Psoas muscle (tissue), 8 donors: ENCODE measurements around the gene DHX30. TPM values are rescaled to one million over a fixed set of nuclear protein-coding genes. Genes with fewer than 3 reads are reported as not detected.

ENCODE experiments used
- ATAC-seq, 4 donors: fragments of 200-7000 bp; cut with Tn5 transposase; one replicate each; pipeline ENCODE4 v1.9.1; 2020; ENCODE audit warnings: moderate library complexity in 3 of 4, mild to moderate bottlenecking in 2 of 4
- DNase-seq, 2 donors: peaks; one replicate each; pipeline ENCODE4 v3.0.0-alpha.2; 2020
- H3K27ac ChIP-seq: fragments of 200-600 bp; one replicate; pipeline ENCODE4 v1.8.0; 2022
- H3K27me3 ChIP-seq, 3 donors: fragments of 200-600 bp in 1 of 3; one replicate each; pipeline versions ENCODE4 v1.6.1 to v1.8.0; 2013 to 2022; ENCODE audit warnings: low read length in 2 of 3, mild to moderate bottlenecking in 2 of 3, moderate library complexity in 1 of 3; ENCODE audit not compliant: insufficient read depth in 3 of 3
- H3K36me3 ChIP-seq, 2 donors: fragments of 200-600 bp in 1 of 2; one replicate each; pipeline versions ENCODE4 v1.6.1 to v1.8.0; 2013 to 2022; ENCODE audit warnings: low read depth in 1 of 2, mild to moderate bottlenecking in 1 of 2, moderate library complexity in 1 of 2; ENCODE audit not compliant: insufficient read depth in 1 of 2
- H3K4me1 ChIP-seq: fragments of 200-600 bp; one replicate; pipeline ENCODE4 v1.8.0; 2022
- H3K4me3 ChIP-seq: fragments of 200-600 bp; one replicate; pipeline ENCODE4 v1.8.0; 2022; ENCODE audit warnings: mild to moderate bottlenecking
- H3K9me3 ChIP-seq: fragments of 200-600 bp; one replicate; pipeline ENCODE4 v1.8.0; 2022
- WGBS, 3 donors: extraction: QIAGEN DNeasy Blood & Tissue Kit; methylation state at CpG; one replicate each; pipeline versions ENCODE4 v1.1.6 to v1.1.7; 2013; 5-methylcytosine and 5-hydroxymethylcytosine counted together
- intact Hi-C, 2 donors: fragments of 100-400 bp; cut with DNase I; formaldehyde crosslinking; loops; one replicate each; pipeline versions ENCODE4 v1.11.0 to v1.14.2; 2022
- polyA plus RNA-seq, 3 donors: library from polyadenylated mRNA; stranded (reverse); fragments of 200-250 nt; gene quantifications; one replicate each; pipeline ENCODE4 v1.2.3, GENCODE V29; 2013
- total RNA-seq, 4 donors: library from RNA; stranded (reverse); fragmentation: NEBNext Ultra II Directional in 2 of 4; extraction: Animal tissue kit (Norgen Biotek cat#: 25700) in 2 of 4; gene quantifications; one replicate each; pipeline versions ENCODE4 v1.2.1 to v1.2.4, GENCODE V29; 2021 to 2023
- TF ChIP-seq, protein P1 (sequence below): fragments of 200-600 bp; IDR thresholded peaks from one replicate; pipeline ENCODE4 v1.8.0; 2022; ENCODE audit warnings: antibody characterized with exemption
- donor health status: healthy with polysubstance abuse.
- donor health status: DM: no; HTN: no; CAD: no; lungs with moderate emphysema.
- donor health status: Bipolar disorder and iron deficiency.
- donor health status: healthy.
- donor health status: DM: yes; HTN: yes; CAD: no.
- donor health status: DM: no; HTN: no; CAD: no.
- donor health status: DM: no; HTN: no; CAD: no.
- donor health status: DM: yes; HTN: yes; CAD: no.

DHX30 gene
- total and polyA plus RNA-seq, 7 donors, result 40.6 to 62.3 (median 48.8) TPM

DNA sequence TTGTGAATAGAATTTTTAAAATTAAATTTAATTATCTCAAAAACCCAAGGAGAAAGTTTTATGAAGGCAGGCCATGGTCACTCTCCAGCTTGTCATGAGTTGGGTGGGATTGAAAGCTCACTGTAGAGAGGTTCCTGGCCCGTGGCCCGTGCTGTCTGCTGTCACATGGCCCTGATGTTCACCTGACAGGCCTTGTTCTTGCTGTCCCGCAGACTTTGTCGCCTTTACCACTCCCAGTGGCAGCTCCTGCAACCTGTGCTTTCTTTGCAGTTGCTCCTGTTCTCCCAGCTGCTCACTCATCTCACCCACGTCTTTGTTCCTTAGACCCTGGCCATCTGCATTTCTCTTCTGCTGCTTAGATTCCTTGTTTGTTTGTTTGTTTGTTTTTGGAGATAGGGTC, 35.6 kb downstream of the DHX30 start:
- ATAC-seq (peak in 2 of 4 donors; percentile 13 to 40), DNase-seq (no peak)
- WGBS, 3 donors, result 73 to 90% (median 83%) methylated on average over 5 of the region's 5 CpGs
- TF ChIP-seq, protein P1, sequence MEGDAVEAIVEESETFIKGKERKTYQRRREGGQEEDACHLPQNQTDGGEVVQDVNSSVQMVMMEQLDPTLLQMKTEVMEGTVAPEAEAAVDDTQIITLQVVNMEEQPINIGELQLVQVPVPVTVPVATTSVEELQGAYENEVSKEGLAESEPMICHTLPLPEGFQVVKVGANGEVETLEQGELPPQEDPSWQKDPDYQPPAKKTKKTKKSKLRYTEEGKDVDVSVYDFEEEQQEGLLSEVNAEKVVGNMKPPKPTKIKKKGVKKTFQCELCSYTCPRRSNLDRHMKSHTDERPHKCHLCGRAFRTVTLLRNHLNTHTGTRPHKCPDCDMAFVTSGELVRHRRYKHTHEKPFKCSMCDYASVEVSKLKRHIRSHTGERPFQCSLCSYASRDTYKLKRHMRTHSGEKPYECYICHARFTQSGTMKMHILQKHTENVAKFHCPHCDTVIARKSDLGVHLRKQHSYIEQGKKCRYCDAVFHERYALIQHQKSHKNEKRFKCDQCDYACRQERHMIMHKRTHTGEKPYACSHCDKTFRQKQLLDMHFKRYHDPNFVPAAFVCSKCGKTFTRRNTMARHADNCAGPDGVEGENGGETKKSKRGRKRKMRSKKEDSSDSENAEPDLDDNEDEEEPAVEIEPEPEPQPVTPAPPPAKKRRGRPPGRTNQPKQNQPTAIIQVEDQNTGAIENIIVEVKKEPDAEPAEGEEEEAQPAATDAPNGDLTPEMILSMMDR, result no peak
- H3K9me3 ChIP-seq, result no peaks in the 10 kb centered on the region
- H3K36me3 ChIP-seq, result peaks cover 14 to 91% of the 10 kb centered on the region in 2 donors
- no peaks in the 10 kb centered on the region for H3K4me1 ChIP-seq
- no peak overlapping the region for H3K4me3 ChIP-seq
- no peaks in the 10 kb centered on the region for H3K27me3 ChIP-seq
- intact Hi-C loops, result loop anchor here in 1 of 2 donors (5.0 kb wide), 2 partner anchors 154 to 314 kb away; no protein-coding TSS in a partner anchor
- no peak overlapping the region for H3K27ac ChIP-seq

DNA sequence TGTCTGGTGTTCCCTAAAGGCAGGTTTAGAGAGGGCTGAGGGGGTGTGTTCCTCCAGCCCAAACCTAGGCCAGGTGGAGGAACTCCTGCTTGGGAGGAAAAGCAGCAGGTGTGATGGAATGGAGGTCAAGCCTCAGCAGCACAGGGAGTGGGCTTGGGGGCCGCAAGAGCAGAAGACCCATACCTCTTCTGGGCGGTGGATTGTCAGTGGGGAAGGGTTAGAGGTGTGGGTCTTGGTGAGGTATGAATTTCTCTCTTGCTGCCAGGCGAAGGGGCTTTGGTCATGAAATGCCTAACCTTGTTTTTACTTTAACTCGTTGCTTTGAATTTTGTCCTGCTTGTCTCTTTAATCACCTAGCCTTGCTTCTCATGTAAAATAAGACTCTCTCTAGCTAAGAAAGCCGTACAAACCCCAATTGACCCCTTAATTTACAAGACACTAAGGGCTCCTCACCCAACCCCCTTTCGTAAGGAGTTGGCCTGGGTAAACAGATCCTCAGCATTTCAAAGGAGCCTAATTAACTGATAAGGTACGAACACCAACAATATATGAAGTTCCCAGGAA, 38.9 kb downstream of the DHX30 start:
- intact Hi-C loops, result loop anchor here in 1 of 2 donors (5.0 kb wide), 1 partner anchor 150 kb away; no protein-coding TSS in a partner anchor
- no peak for ATAC-seq
- no peak for DNase-seq
- TF ChIP-seq, protein P1, result no peak
- H3K4me3 ChIP-seq, result no peak overlapping the region
- H3K27ac ChIP-seq, result no peak overlapping the region
- 77 to 85% (median 82%) methylated on average over 7 of the region's 7 CpGs for WGBS, 3 donors
- no peaks in the 10 kb centered on the region for H3K27me3 ChIP-seq
- no peaks in the 10 kb centered on the region for H3K4me1 ChIP-seq
- no peaks in the 10 kb centered on the region for H3K9me3 ChIP-seq
- H3K36me3 ChIP-seq, result peaks cover 20 to 92% of the 10 kb centered on the region in 2 donors

DNA sequence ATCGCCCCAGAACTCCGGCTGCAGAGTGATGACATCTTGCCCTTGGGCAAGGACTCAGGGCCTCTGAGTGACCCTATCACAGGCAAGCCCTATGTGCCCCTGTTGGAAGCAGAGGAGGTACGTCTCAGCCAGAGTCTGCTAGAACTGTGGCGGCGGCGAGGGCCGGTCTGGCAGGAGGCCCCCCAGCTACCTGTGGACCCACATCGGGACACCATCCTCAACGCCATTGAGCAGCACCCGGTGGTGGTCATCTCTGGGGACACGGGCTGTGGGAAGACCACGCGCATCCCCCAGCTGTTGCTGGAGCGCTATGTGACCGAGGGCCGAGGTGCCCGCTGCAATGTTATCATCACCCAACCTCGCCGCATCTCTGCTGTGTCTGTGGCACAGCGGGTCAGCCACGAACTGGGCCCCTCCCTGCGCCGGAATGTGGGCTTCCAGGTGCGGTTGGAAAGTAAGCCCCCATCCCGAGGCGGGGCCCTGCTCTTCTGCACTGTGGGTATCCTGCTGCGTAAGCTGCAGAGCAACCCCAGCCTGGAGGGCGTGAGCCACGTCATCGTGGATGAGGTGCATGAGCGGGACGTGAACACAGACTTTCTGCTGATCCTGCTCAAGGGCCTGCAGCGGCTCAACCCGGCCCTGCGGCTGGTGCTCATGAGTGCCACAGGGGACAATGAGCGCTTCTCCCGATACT, 43.4 kb downstream of the DHX30 start:
- H3K4me1 ChIP-seq, result no peaks in the 10 kb centered on the region
- intact Hi-C loops, result no loop called here
- peak in 1 of 4 donors; percentile 2 for ATAC-seq
- H3K27ac ChIP-seq, result no peak overlapping the region
- H3K27me3 ChIP-seq, result no peaks in the 10 kb centered on the region
- WGBS, 3 donors, result 86 to 94% (median 92%) methylated on average over 37 of the region's 37 CpGs
- no peak for DNase-seq
- TF ChIP-seq, protein P1, result no peak
- H3K36me3 ChIP-seq, result peaks cover 20 to 100% of the 10 kb centered on the region in 2 donors
- no peak overlapping the region for H3K4me3 ChIP-seq
- H3K9me3 ChIP-seq, result no peaks in the 10 kb centered on the region

DNA sequence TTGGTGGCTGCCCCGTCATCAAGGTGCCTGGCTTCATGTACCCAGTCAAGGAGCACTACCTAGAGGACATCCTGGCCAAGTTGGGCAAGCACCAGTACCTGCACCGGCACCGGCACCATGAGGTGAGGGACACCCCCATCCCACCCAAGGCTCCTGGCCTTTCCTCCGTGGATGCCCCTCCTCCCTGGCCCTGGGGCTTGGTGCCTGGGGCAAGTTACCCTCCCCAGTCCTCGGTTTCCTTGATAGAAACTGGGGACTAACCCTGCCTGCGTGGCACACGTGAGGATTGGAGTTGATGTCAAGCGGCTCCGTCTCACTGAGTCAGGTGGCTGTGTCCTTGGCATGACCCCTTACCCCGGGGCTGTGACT, 43.9 kb downstream of the DHX30 start:
- TF ChIP-seq, protein P1, result no peak
- H3K4me3 ChIP-seq, result no peak overlapping the region
- H3K4me1 ChIP-seq, result no peaks in the 10 kb centered on the region
- ATAC-seq (peak; percentile 12 to 19 (median 16)), DNase-seq (no peak)
- H3K36me3 ChIP-seq, result peaks cover 18 to 100% of the 10 kb centered on the region in 2 donors
- 58 to 76% (median 60%) methylated on average over 10 of the region's 10 CpGs for WGBS, 3 donors
- H3K27me3 ChIP-seq, result no peaks in the 10 kb centered on the region
- H3K9me3 ChIP-seq, result no peaks in the 10 kb centered on the region
- intact Hi-C loops, result no loop called here
- no peak overlapping the region for H3K27ac ChIP-seq
